ENCODE measurements around the gene CAPZA1.

The CAPZA1 gene

DNA sequence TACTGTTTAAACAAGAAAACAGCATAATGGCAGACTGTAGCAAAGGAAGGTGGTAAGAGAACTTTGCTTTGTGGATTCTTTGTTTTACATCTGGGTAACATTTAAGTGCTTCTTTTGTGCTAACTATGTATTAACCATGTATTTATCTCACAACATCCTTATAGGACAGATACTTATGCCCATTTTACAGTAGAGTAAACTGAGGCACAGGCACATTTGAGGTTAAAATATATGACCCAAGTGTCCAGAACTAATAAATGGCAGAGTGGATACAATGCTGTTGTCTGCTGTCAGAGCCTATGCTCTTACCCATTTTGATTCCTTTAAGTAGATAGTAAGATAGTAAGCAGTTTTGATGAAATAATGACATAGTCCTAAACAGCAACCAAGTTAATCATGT is 7.3 kb downstream of the CAPZA1 start:
- TF ChIP-seq, protein P1, sequence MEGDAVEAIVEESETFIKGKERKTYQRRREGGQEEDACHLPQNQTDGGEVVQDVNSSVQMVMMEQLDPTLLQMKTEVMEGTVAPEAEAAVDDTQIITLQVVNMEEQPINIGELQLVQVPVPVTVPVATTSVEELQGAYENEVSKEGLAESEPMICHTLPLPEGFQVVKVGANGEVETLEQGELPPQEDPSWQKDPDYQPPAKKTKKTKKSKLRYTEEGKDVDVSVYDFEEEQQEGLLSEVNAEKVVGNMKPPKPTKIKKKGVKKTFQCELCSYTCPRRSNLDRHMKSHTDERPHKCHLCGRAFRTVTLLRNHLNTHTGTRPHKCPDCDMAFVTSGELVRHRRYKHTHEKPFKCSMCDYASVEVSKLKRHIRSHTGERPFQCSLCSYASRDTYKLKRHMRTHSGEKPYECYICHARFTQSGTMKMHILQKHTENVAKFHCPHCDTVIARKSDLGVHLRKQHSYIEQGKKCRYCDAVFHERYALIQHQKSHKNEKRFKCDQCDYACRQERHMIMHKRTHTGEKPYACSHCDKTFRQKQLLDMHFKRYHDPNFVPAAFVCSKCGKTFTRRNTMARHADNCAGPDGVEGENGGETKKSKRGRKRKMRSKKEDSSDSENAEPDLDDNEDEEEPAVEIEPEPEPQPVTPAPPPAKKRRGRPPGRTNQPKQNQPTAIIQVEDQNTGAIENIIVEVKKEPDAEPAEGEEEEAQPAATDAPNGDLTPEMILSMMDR (IDR thresholded peaks at IDR 0.05; ENCODE audit: control insufficient read depth, insufficient read depth, low read depth, low read length, missing control alignments) = no peak
- no peak for DNase-seq (ENCODE audit: low read depth)
- no peak overlapping the region for H3K4me3 ChIP-seq (ENCODE audit: control insufficient read depth, low read depth, low read length)

DNA sequence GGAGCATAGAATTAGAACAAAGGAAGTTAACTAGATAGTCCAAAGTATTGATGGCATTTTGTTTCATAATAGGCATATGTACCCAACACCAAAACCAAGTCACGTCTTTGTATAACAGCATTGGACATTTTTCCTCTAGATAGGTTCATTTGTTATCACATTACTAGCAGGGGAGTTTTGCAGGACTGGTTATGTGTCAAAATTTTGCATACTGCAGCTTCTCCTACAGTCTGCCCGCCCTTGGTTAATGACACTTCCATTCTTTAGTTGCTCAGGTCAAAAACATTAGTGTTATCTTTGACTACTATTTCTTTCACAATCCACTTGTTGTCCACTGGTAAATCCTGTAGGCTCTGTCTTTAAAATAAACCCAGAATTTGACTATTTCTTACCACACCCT is 8.9 kb downstream of the CAPZA1 start:
- H3K4me3 ChIP-seq (ENCODE audit: control insufficient read depth, low read depth, low read length) = no peak overlapping the region
- TF ChIP-seq, protein P1 (IDR thresholded peaks at IDR 0.05; ENCODE audit: control insufficient read depth, insufficient read depth, low read depth, low read length, missing control alignments) = no peak
- no peak for DNase-seq (ENCODE audit: low read depth)

DNA sequence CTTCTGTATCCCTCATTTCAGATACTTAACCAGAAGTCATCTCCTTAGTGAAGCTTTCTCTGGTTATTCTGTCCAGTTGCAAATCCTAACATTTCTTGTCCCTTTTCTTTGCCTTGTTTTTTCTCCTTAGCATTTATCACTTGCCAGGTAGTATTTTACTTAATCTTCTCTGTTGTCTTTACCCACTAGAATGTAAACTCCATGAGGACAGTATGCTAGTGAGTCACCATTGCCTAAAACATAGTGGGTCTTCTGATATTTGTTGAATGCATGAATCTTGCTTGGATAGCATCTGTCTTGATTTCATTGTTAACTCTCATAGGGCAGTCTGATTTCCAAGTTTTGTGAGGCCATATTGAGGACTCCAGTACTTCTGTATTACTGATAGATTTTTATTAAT is 9.6 kb downstream of the CAPZA1 start:
- no peak overlapping the region for H3K4me3 ChIP-seq (ENCODE audit: control insufficient read depth, low read depth, low read length)
- TF ChIP-seq, protein P1 (IDR thresholded peaks at IDR 0.05; ENCODE audit: control insufficient read depth, insufficient read depth, low read depth, low read length, missing control alignments) = no peak
- DNase-seq (ENCODE audit: low read depth) = no peak

DNA sequence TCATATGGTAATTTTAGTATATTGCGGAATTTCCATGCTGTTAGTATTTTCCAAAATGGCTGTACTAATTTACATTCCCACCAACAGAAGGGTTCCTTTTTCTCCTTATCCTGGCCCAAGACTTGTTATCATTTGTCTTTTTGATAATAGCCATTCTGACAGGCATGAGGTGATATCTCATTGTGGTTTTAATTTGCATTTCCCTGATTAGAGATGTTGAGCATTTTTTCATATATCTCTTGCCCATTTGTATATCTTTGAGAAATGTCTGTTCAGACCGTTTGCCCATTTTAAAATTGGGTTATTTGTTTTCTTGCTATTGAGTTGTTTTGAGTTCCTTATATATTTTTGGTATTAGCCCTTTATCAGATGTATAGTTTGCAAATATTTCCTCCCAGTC is 14.0 kb downstream of the CAPZA1 start:
- no peak overlapping the region for H3K4me3 ChIP-seq (ENCODE audit: control insufficient read depth, low read depth, low read length)
- TF ChIP-seq, protein P1 (IDR thresholded peaks at IDR 0.05; ENCODE audit: control insufficient read depth, insufficient read depth, low read depth, low read length, missing control alignments) = no peak
- no peak for DNase-seq (ENCODE audit: low read depth)

DNA sequence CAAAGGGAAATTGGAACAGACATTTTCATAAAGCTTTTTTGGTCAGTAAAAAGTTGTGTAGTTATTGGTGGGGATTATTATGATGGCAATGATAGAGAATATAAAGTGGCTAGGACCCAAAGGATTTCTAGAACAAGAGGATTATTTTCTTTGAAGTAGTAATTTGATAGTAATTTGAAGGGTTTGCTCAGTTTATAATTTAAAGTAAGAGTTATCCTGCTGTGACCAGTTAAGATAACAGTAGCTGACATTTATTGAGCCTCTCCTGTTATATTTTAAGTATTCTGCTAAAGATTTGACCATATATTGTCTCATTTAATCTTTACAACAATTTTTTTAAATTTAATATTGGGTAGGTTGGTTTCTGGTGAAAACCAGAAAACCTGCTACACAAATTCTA is 14.7 kb downstream of the CAPZA1 start:
- TF ChIP-seq, protein P1 (IDR thresholded peaks at IDR 0.05; ENCODE audit: control insufficient read depth, insufficient read depth, low read depth, low read length, missing control alignments) = no peak
- H3K4me3 ChIP-seq (ENCODE audit: control insufficient read depth, low read depth, low read length) = no peak overlapping the region
- DNase-seq (ENCODE audit: low read depth) = no peak

DNA sequence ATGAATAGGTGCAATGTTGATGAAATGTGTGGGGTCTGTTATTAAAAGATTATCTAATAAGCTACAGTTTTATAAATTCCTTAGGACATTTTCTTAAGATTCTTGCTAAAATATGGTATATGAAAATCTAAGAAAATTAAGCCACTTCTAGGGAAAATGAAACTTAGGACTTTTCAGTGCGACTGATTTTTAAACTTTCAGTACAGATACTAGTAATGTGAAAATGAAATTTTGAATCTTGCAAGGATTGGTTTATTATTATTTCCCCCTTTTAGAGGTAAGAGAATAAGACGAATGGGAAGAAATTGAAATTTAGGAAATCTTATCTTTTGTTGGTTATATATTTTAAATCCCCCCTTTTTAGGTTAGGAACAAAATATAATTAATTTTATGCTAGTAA is 16.4 kb downstream of the CAPZA1 start:
- no peak overlapping the region for H3K4me3 ChIP-seq (ENCODE audit: control insufficient read depth, low read depth, low read length)
- no peak for DNase-seq (ENCODE audit: low read depth)
- TF ChIP-seq, protein P1 (IDR thresholded peaks at IDR 0.05; ENCODE audit: control insufficient read depth, insufficient read depth, low read depth, low read length, missing control alignments) = no peak
